Stomach (tissue), 9 donors: ENCODE data around the gene GLI1. TPM values are rescaled to one million over a fixed set of nuclear protein-coding genes. Genes with fewer than 3 reads are reported as not detected.

Experiments
- DNase-seq, 2 donors: peaks; one replicate each; pipeline versions ENCODE4 v3.0.0 to v3.0.0-alpha.2; 2013 to 2019
- H3K27ac ChIP-seq, 5 donors: fragments of 200-600 bp in 4 of 5; sonication (generic) in 4 of 5; one replicate each; pipeline ENCODE4 v1.5.1; 2013 to 2019; ENCODE audit warnings: mild to moderate bottlenecking in 1 of 5, moderate library complexity in 1 of 5
- H3K27me3 ChIP-seq, 3 donors: fragments of 200-600 bp; sonication (generic); one replicate each; pipeline ENCODE4 v1.5.1; 2017 to 2019; ENCODE audit warnings: mixed run types in 1 of 3
- H3K36me3 ChIP-seq, 4 donors: fragments of 200-600 bp; sonication (generic); 1 replicate in 3 of 4; 2 replicates in 1 of 4; pipeline ENCODE4 v1.5.1; 2016 to 2019
- H3K4me1 ChIP-seq, 4 donors: fragments of 200-600 bp; sonication (generic); one replicate each; pipeline ENCODE4 v1.5.1; 2016 to 2019
- H3K4me3 ChIP-seq, 4 donors: fragments of 200-600 bp; sonication (generic) in 3 of 4; one replicate each; pipeline ENCODE4 v1.5.1; 2016 to 2019; ENCODE audit warnings: mild to moderate bottlenecking in 1 of 4
- H3K9me3 ChIP-seq, 4 donors: fragments of 200-600 bp; sonication (generic); one replicate each; pipeline ENCODE4 v1.5.1; 2016 to 2019
- EP300 ChIP-seq: sonication (generic); formaldehyde crosslinking; IDR thresholded peaks from one replicate; pipeline ENCODE4 v1.6.1; 2017; ENCODE audit warnings: antibody characterized with exemption
- POLR2A ChIP-seq, 4 donors: fragments of 450-650 bp; IDR thresholded peaks; one replicate each; pipeline ENCODE4 v1.6.1; 2016; ENCODE audit warnings: antibody characterized with exemption in 4 of 4, control low read depth in 2 of 4, mild to moderate bottlenecking in 1 of 4, moderate library complexity in 1 of 4
- POLR2AphosphoS5 ChIP-seq, 3 donors: sonication (generic); formaldehyde crosslinking; IDR thresholded peaks; one replicate each; pipeline ENCODE4 v1.6.1; 2016; ENCODE audit warnings: antibody characterized with exemption in 3 of 3
- WGBS, 5 donors: extraction: QIAGEN DNeasy Blood & Tissue Kit in 3 of 5; methylation state at CpG; one replicate each; pipeline versions ENCODE4 v1.1.5 to v1.1.7; 2013 to 2018; 5-methylcytosine and 5-hydroxymethylcytosine counted together
- intact Hi-C: fragments of 100-400 bp; cut with DNase I; formaldehyde crosslinking; loops from one replicate; pipeline ENCODE4 v1.15.1; 2023; ENCODE audit warnings: low total_unique reads
- polyA plus RNA-seq, 3 donors: library from polyadenylated mRNA; stranded (reverse); fragments of 200-250 nt; gene quantifications; one replicate each; pipeline ENCODE4 v1.2.3, GENCODE V29; 2013
- total RNA-seq, 5 donors: library from RNA; depleted of rRNA; stranded (reverse); fragments of >200 nt; gene quantifications; one replicate each; pipeline versions ENCODE4 v1.1.0 to v1.2.3, GENCODE V29; 2014 to 2016
- TF ChIP-seq, protein P1 (sequence below), 7 experiments: fragments of 450-650 bp in 4 of 7; fragments of 200-600 bp in 3 of 7; sonication (generic) in 3 of 7; IDR thresholded peaks; one replicate each; pipeline ENCODE4 v1.5.1; 2016 to 2019; ENCODE audit warnings: antibody characterized with exemption in 7 of 7, control low read depth in 2 of 7, mild to moderate bottlenecking in 1 of 7
- donor health status: healthy with polysubstance abuse.
- donor health status: Bipolar disorder and iron deficiency.
- donor health status: healthy.

Gene GLI1
- total and polyA plus RNA-seq, 8 donors: 0.14 to 4.0 (median 0.73) TPM

DNA sequence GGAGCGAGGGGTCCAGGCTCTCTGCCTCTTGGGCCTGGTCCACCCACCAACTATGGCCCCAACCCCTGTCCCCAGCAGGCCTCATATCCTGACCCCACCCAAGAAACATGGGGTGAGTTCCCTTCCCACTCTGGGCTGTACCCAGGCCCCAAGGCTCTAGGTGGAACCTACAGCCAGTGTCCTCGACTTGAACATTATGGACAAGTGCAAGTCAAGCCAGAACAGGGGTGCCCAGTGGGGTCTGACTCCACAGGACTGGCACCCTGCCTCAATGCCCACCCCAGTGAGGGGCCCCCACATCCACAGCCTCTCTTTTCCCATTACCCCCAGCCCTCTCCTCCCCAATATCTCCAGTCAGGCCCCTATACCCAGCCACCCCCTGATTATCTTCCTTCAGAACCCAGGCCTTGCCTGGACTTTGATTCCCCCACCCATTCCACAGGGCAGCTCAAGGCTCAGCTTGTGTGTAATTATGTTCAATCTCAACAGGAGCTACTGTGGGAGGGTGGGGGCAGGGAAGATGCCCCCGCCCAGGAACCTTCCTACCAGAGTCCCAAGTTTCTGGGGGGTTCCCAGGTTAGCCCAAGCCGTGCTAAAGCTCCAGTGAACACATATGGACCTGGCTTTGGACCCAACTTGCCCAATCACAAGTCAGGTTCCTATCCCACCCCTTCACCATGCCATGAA lies 11.5 kb downstream of the GLI1 start:
- DNase-seq: no peak
- TF ChIP-seq POLR2A (IDR thresholded peaks at IDR 0.05) (no peak), EP300 (no peak), POLR2AphosphoS5 (IDR thresholded peaks at IDR 0.05) (no peak)
- TF ChIP-seq, protein P1, sequence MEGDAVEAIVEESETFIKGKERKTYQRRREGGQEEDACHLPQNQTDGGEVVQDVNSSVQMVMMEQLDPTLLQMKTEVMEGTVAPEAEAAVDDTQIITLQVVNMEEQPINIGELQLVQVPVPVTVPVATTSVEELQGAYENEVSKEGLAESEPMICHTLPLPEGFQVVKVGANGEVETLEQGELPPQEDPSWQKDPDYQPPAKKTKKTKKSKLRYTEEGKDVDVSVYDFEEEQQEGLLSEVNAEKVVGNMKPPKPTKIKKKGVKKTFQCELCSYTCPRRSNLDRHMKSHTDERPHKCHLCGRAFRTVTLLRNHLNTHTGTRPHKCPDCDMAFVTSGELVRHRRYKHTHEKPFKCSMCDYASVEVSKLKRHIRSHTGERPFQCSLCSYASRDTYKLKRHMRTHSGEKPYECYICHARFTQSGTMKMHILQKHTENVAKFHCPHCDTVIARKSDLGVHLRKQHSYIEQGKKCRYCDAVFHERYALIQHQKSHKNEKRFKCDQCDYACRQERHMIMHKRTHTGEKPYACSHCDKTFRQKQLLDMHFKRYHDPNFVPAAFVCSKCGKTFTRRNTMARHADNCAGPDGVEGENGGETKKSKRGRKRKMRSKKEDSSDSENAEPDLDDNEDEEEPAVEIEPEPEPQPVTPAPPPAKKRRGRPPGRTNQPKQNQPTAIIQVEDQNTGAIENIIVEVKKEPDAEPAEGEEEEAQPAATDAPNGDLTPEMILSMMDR (IDR thresholded peaks at IDR 0.05): no peak
- H3K4me3 ChIP-seq: no peak overlapping the region
- H3K4me1 ChIP-seq: peaks cover 14 to 28% (median 17%) of the 10 kb centered on the region in 4 donors
- intact Hi-C loops: no loop called here
- H3K27me3 ChIP-seq: peaks cover 0 to 83% (median 23%) of the 10 kb centered on the region in 3 donors
- no peaks in the 10 kb centered on the region for H3K9me3 ChIP-seq
- no peak overlapping the region for H3K27ac ChIP-seq
- H3K36me3 ChIP-seq: peaks cover 0 to 32% (median 9%) of the 10 kb centered on the region in 4 donors
- WGBS, 5 donors: 58 to 77% (median 71%) methylated on average over 3 to 4 of the region's 4 CpGs

DNA sequence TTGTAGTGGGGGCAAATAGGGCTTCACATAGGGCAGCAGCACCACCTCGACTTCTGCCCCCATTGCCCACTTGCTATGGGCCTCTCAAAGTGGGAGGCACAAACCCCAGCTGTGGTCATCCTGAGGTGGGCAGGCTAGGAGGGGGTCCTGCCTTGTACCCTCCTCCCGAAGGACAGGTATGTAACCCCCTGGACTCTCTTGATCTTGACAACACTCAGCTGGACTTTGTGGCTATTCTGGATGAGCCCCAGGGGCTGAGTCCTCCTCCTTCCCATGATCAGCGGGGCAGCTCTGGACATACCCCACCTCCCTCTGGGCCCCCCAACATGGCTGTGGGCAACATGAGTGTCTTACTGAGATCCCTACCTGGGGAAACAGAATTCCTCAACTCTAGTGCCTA lies 12.1 kb downstream of the GLI1 start:
- Histone ChIP-seq H3K27me3 (peaks cover 0 to 88% (median 29%) of the 10 kb centered on the region in 3 donors), H3K4me3 (no peak overlapping the region), H3K4me1 (peaks cover 17 to 33% (median 22%) of the 10 kb centered on the region in 4 donors), H3K9me3 (no peaks in the 10 kb centered on the region), H3K36me3 (peaks cover 0 to 32% (median 9%) of the 10 kb centered on the region in 4 donors), H3K27ac (no peak overlapping the region)
- 80 to 90% (median 84%) methylated on average over 3 of the region's 3 CpGs; no CpG with 5 or more reads in 1 of the 5 donors for WGBS, 5 donors
- no peak for DNase-seq
- intact Hi-C loops: no loop called here
- TF ChIP-seq EP300 (no peak), POLR2AphosphoS5 (IDR thresholded peaks at IDR 0.05) (no peak), POLR2A (IDR thresholded peaks at IDR 0.05) (no peak)
- TF ChIP-seq, protein P1 (IDR thresholded peaks at IDR 0.05): no peak

DNA sequence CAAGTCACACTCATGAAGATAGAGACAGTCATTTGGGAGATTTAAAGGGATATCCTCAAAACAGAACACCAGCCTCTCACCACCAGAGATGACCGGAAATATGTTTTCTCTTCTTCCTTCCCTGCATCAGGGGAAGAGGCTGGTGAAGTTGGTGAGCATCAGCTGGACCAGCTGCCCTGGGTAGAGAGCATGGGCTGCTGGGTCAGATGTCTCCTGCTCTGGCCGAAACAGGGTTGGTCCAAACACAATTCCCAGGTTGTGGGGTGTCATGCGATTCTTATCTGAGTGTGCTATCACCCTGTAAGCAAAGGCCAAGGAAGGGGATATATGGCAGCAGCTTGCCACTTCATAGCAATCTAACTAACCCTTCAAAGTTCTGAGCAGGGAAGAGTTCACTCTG lies 12.8 kb downstream of the GLI1 start:
- no peak overlapping the region for H3K4me3 ChIP-seq
- no peak overlapping the region for H3K27ac ChIP-seq
- H3K4me1 ChIP-seq: peaks cover 17 to 35% (median 23%) of the 10 kb centered on the region in 4 donors
- H3K9me3 ChIP-seq: no peaks in the 10 kb centered on the region
- peaks cover 0 to 32% (median 9%) of the 10 kb centered on the region in 4 donors for H3K36me3 ChIP-seq
- TF ChIP-seq POLR2AphosphoS5 (IDR thresholded peaks at IDR 0.05): no peak
- no peak for TF ChIP-seq EP300
- TF ChIP-seq, protein P1 (IDR thresholded peaks at IDR 0.05): no peak
- TF ChIP-seq POLR2A (IDR thresholded peaks at IDR 0.05): no peak
- intact Hi-C loops: no loop called here
- peaks cover 0 to 94% (median 35%) of the 10 kb centered on the region in 3 donors for H3K27me3 ChIP-seq
- DNase-seq: no peak
- WGBS, 5 donors: 73 to 93% (median 79%) methylated on average over 2 to 3 of the region's 3 CpGs

DNA sequence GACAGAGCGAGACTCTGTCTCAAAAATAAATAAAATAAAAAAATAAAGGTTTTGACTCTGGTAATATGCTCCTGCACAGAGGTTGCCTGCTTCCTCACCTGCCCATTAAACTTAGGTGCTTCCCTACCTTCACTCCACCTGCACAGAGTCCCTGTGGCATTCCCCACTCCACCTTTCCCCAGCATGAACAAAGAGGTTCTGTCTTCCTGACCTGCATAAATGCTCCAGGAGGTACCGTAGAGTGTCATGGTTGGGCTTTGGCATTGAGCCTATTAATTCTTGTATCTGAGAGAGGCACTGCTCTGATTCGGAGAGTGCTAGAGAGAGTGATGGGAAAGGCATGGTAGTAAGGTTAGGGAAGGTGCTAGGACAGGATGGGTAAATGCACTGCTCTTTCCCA lies 13.8 kb downstream of the GLI1 start:
- Histone ChIP-seq H3K27me3 (peaks cover 0 to 94% (median 45%) of the 10 kb centered on the region in 3 donors), H3K9me3 (no peaks in the 10 kb centered on the region)
- no peak for TF ChIP-seq POLR2AphosphoS5 (IDR thresholded peaks at IDR 0.05)
- TF ChIP-seq, protein P1 (IDR thresholded peaks at IDR 0.05): no peak
- no peak for TF ChIP-seq EP300
- TF ChIP-seq POLR2A (IDR thresholded peaks at IDR 0.05): no peak

More for the DNA sequence above, 13.8 kb downstream of the GLI1 start:
- Histone ChIP-seq H3K4me3 (no peak overlapping the region), H3K27ac (no peak overlapping the region), H3K36me3 (peaks cover 0 to 32% (median 9%) of the 10 kb centered on the region in 4 donors), H3K4me1 (peaks cover 17 to 35% (median 23%) of the 10 kb centered on the region in 4 donors)
- no peak for DNase-seq
- WGBS, 5 donors: 46 to 57% (median 51%) methylated on average over 3 of the region's 3 CpGs
- intact Hi-C loops: no loop called here
